ENCODE data around the gene TRAF3.

TRAF3 gene

GRCh38 chr14:102905116-102906108 lies 128.2 kb downstream of the TRAF3 start:
- H3K27me3 Mint-ChIP-seq (ENCODE audit: low read depth): no peaks in the 10 kb centered on the region
- no peaks in the 10 kb centered on the region for H3K9me3 Mint-ChIP-seq
- H3K4me1 Mint-ChIP-seq (ENCODE audit: low read depth): peaks cover 4% of the 10 kb centered on the region
- no peak for DNase-seq (ENCODE audit: low spot score)
- no peak overlapping the region for H3K27ac Mint-ChIP-seq
- H3K36me3 Mint-ChIP-seq (ENCODE audit: low read depth): peaks cover 36% of the 10 kb centered on the region
- H3K4me3 Mint-ChIP-seq: no peak overlapping the region

- H3K36me3 Mint-ChIP-seq (ENCODE audit: low read depth): peaks cover 30% of the 10 kb centered on the region
- no peak overlapping the region for H3K4me3 Mint-ChIP-seq
- H3K4me1 Mint-ChIP-seq (ENCODE audit: low read depth): no peaks in the 10 kb centered on the region
- H3K27me3 Mint-ChIP-seq (ENCODE audit: low read depth): no peaks in the 10 kb centered on the region
- no peak overlapping the region for H3K27ac Mint-ChIP-seq
- DNase-seq (ENCODE audit: low spot score): no peak
- H3K9me3 Mint-ChIP-seq: no peaks in the 10 kb centered on the region
Measured at GRCh38 chr14:102906616-102907302, 129.5 kb downstream of the TRAF3 start.

- no peak for DNase-seq (ENCODE audit: low spot score)
- H3K9me3 Mint-ChIP-seq: no peaks in the 10 kb centered on the region
- no peak overlapping the region for H3K4me3 Mint-ChIP-seq
- no peak overlapping the region for H3K27ac Mint-ChIP-seq
- no peaks in the 10 kb centered on the region for H3K4me1 Mint-ChIP-seq (ENCODE audit: low read depth)
- peaks cover 30% of the 10 kb centered on the region for H3K36me3 Mint-ChIP-seq (ENCODE audit: low read depth)
- no peaks in the 10 kb centered on the region for H3K27me3 Mint-ChIP-seq (ENCODE audit: low read depth)
Measured at GRCh38 chr14:102907303-102907844, 130.1 kb downstream of the TRAF3 start.

- peaks cover 25% of the 10 kb centered on the region for H3K36me3 Mint-ChIP-seq (ENCODE audit: low read depth)
- no peak for DNase-seq (ENCODE audit: low spot score)
- no peaks in the 10 kb centered on the region for H3K9me3 Mint-ChIP-seq
- no peaks in the 10 kb centered on the region for H3K27me3 Mint-ChIP-seq (ENCODE audit: low read depth)
- H3K4me1 Mint-ChIP-seq (ENCODE audit: low read depth): no peaks in the 10 kb centered on the region
- no peak overlapping the region for H3K27ac Mint-ChIP-seq
- H3K4me3 Mint-ChIP-seq: no peak overlapping the region
Measured at GRCh38 chr14:102907980-102908730, 130.9 kb downstream of the TRAF3 start.

GRCh38 chr14:102908766-102909455 lies 131.7 kb downstream of the TRAF3 start:
- Mint-ChIP-seq H3K4me1 (ENCODE audit: low read depth) (no peaks in the 10 kb centered on the region), H3K36me3 (ENCODE audit: low read depth) (peaks cover 19% of the 10 kb centered on the region), H3K27me3 (ENCODE audit: low read depth) (no peaks in the 10 kb centered on the region), H3K27ac (no peak overlapping the region), H3K4me3 (no peak overlapping the region), H3K9me3 (no peaks in the 10 kb centered on the region)
- DNase-seq (ENCODE audit: low spot score): no peak

GRCh38 chr14:102909462-102909861 lies 132.2 kb downstream of the TRAF3 start:
- no peaks in the 10 kb centered on the region for H3K4me1 Mint-ChIP-seq (ENCODE audit: low read depth)
- peaks cover 14% of the 10 kb centered on the region for H3K36me3 Mint-ChIP-seq (ENCODE audit: low read depth)
- no peak overlapping the region for H3K27ac Mint-ChIP-seq
- no peaks in the 10 kb centered on the region for H3K27me3 Mint-ChIP-seq (ENCODE audit: low read depth)
- H3K4me3 Mint-ChIP-seq: no peak overlapping the region
- DNase-seq (ENCODE audit: low spot score): no peak
- no peaks in the 10 kb centered on the region for H3K9me3 Mint-ChIP-seq

GRCh38 chr14:102909911-102910310 lies 132.7 kb downstream of the TRAF3 start:
- Mint-ChIP-seq H3K9me3 (no peaks in the 10 kb centered on the region), H3K4me3 (no peak overlapping the region), H3K4me1 (ENCODE audit: low read depth) (no peaks in the 10 kb centered on the region), H3K36me3 (ENCODE audit: low read depth) (peaks cover 14% of the 10 kb centered on the region), H3K27ac (no peak overlapping the region), H3K27me3 (ENCODE audit: low read depth) (no peaks in the 10 kb centered on the region)
- DNase-seq (ENCODE audit: low spot score): no peak

- no peak for DNase-seq (ENCODE audit: low spot score)
- Mint-ChIP-seq H3K36me3 (ENCODE audit: low read depth) (peaks cover 10% of the 10 kb centered on the region), H3K27me3 (ENCODE audit: low read depth) (no peaks in the 10 kb centered on the region), H3K27ac (no peak overlapping the region), H3K9me3 (no peaks in the 10 kb centered on the region), H3K4me1 (ENCODE audit: low read depth) (no peaks in the 10 kb centered on the region), H3K4me3 (no peak overlapping the region)
Measured at GRCh38 chr14:102910442-102910841, 133.2 kb downstream of the TRAF3 start.

- Mint-ChIP-seq H3K9me3 (no peaks in the 10 kb centered on the region), H3K4me1 (ENCODE audit: low read depth) (no peaks in the 10 kb centered on the region), H3K27ac (no peak overlapping the region), H3K27me3 (ENCODE audit: low read depth) (no peaks in the 10 kb centered on the region), H3K36me3 (ENCODE audit: low read depth) (peaks cover 5% of the 10 kb centered on the region), H3K4me3 (no peak overlapping the region)
- DNase-seq (ENCODE audit: low spot score): no peak
Measured at GRCh38 chr14:102911541-102911951, 134.3 kb downstream of the TRAF3 start.

GRCh38 chr14:102911991-102912761 lies 134.9 kb downstream of the TRAF3 start:
- no peak for DNase-seq (ENCODE audit: low spot score)
- H3K27me3 Mint-ChIP-seq (ENCODE audit: low read depth): no peaks in the 10 kb centered on the region
- H3K4me3 Mint-ChIP-seq: no peak overlapping the region
- peaks cover 3% of the 10 kb centered on the region for H3K36me3 Mint-ChIP-seq (ENCODE audit: low read depth)
- H3K4me1 Mint-ChIP-seq (ENCODE audit: low read depth): no peaks in the 10 kb centered on the region
- no peaks in the 10 kb centered on the region for H3K9me3 Mint-ChIP-seq
- no peak overlapping the region for H3K27ac Mint-ChIP-seq

- no peaks in the 10 kb centered on the region for H3K36me3 Mint-ChIP-seq (ENCODE audit: low read depth)
- no peak overlapping the region for H3K27ac Mint-ChIP-seq
- no peak overlapping the region for H3K4me3 Mint-ChIP-seq
- DNase-seq (ENCODE audit: low spot score): no peak
- no peaks in the 10 kb centered on the region for H3K4me1 Mint-ChIP-seq (ENCODE audit: low read depth)
- H3K27me3 Mint-ChIP-seq (ENCODE audit: low read depth): no peaks in the 10 kb centered on the region
- no peaks in the 10 kb centered on the region for H3K9me3 Mint-ChIP-seq
Measured at GRCh38 chr14:102913341-102914211, 136.3 kb downstream of the TRAF3 start.
